HPDE6-E6E7 (cell line): Measurements from ENCODE around the gene SLC48A1.

Experiments
- DNase-seq: peaks from one replicate; pipeline ENCODE4 v3.0.0; 2011; ENCODE audit warnings: missing footprints; ENCODE audit errors: extremely low spot score

SLC48A1 gene

DNA sequence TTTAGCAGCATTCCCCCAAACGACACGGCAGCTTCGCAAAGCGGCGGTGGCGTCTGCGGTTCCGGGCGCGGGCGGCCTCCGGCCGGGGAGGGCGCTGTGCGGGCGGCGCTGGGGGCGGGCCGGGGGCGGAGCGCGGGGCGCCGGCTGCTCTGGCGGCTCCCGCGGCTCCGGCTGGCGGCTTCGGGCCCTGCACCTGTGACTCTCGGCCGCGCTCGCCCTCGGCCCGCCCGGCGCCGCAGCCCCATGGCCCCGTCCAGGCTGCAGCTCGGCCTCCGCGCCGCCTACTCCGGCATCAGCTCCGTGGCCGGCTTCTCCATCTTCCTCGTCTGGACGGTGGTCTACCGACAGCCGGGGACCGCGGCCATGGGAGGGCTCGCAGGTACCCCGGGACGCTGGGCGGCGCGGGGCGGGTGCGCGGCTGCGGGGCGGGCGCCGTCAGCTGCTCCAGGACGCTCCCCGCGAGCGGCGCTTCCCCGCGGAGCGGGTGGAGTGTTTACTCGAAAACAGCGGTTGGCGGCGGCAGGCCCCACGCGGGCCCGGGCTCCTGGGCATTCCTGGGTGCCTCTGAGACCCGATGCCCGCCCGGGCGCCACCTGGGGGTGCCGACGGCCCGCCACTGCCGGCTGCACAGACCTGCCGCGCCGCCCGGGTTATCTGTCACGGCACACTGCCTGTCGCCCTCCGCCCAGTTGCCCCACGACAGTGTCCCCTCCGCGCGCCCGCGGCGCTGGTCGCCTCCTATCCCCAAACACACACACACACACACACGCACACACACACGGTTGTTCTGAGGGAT is at the start of gene SLC48A1:
Gene SLC48A1 (plus strand): TSS at position 177 of the 796 bp plus-strand sequence. CDS start 67 bp downstream, at position 244.
- DNase-seq: peak; percentile 92

DNA sequence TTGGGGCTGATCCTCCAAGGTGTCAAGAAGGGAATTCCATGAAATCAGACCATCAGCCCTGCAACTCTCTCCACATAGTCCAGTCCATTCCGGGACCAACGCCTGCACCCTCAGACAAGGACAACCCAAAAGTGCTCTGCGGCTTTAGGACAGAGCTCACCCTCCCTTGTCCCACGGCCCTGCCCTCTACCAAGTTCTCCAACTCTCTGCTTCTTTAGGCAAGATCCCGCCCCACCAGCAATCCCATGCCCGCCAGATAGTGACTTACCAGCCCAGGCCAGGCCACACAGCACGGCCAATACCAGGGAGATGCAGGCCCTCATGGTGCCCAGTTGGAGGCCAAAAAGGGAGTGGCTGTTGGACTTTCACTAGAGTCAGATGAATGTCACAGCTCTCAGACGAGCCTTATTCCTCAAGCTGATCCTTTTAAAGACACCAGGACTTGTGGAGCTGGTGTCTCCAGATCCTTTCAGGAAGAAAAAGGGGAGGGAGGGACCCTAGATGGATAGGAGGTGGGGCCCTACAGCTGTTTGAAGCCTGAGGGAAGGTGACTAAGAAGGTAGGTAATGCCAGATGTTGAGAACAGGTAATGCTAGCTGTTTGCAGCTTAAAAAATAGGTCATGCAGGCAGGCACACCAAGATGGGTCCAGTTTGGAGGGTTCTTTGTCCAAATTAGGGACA is 47.8 kb upstream of the SLC48A1 start, which contains the start of gene ENDOU:
Gene ENDOU (minus strand): TSS at position 400 of the 682 bp plus-strand sequence. CDS start 77 bp downstream, at position 323.
- DNase-seq: no peak

DNA sequence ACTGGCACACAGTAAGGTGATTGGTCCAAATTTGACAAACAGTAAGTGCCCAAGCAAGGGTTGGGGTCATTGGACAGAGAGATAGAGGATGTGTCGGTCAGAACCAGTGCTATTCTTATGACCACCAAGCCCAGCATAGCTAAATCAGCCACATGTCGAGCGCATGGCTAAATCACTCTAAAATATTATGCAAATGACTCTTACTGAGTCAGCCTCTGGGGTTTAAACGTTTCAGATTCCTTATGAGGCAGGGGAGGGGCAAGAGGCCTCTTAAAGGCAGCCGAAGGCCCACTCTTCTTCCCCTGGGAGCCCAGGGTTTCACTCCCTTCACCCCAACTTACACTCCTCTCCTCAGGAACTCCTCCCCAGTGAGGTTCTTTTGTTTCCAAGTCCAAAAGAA is 47.1 kb upstream of the SLC48A1 start:
- DNase-seq: no peak

DNA sequence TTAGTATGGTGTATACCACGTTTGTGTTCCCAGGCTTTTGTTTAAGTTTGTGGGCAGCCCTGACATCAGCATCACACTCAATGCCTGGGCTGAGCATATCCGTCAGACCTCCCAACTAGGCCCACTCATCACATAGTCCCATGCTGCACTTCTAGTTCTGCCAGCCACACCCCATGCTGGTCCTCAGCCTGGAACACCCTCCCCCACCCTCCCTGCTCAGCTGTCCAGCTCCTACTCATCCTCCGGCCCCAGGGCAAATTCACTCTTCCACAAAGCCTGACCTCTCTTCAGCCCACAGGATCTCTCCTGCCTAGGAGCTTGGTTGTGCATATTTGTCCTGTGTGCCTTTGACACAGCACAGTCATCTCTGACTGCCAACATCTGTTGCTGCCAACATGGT is 43.8 kb upstream of the SLC48A1 start:
- DNase-seq: no peak

DNA sequence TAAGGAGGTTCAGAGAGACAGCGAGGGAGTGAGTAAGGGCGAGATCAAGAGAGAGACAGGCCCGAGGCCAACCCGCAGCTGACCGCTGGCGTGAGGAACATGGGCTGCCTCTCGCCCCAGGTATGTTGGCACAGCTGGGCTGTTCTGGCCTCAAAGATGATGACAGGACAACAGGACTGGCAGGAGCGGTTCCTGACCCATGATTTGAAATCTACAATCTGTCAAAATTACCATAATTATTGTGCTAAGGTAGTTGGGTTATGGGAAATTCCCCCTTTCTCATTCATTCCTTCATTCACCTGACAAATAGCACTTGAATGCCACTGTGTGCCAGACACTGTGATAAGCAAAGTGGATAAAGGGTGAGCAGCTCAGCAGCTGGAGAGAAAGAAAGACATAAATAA is 42.7 kb upstream of the SLC48A1 start:
- DNase-seq: no peak

DNA sequence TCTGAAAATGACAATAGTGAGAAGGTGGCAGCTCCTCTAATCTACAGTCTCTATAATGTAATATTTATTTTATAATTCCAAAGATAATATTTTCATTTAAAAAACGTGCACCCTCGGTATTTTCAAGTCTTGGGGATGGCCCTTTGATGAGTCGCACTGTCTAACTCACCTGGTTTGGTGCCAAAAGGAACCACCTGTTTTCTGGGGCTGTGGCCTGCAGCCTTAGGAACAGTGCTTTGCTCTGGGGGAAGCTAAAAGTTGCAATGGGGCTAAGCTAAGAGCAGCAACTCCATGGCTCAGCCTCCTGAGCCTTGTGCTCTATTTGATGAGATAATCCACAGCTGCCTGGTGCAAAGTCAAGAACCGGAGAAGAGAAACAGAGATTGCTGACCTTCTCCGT is 41.3 kb upstream of the SLC48A1 start:
- no peak for DNase-seq

DNA sequence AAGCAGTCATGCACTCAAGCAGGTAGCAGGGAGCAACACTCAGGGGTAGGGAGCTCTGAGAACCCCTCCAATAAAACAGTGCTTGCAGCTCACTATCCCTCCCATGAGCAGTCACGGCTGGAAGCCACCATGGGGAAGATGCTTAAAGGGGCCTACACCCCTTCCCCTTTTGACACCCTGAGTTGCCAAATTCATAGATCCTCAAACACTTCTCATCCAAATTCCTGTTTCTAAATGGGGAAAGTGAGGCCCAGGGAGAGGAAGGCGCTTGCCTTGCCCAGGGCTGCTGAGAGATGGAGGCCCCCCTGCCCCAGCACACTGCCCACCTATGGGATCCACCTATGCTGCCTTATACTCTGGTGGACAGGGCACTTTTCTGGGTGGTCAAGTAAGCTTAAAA is 40.5 kb upstream of the SLC48A1 start:
- no peak for DNase-seq

DNA sequence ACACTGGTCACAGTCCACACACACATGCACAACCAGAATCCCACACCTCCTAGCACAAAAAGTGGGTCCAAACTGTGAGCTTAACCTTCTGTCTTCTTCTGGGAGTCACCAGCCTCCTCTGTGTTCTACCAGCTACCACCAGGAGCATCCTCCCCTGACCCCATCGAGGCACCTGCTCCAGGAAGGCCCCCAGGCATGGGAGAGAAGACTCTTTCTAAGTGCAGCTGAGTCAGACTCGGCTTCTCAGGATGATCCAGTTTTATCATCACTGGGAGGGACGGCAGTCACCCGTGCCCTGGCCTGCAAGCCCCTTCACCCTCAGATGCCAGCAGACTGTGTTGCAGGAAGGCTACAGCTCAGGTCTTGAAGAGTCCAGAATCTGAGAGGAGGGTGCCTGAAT is 39.9 kb upstream of the SLC48A1 start:
- no peak for DNase-seq

DNA sequence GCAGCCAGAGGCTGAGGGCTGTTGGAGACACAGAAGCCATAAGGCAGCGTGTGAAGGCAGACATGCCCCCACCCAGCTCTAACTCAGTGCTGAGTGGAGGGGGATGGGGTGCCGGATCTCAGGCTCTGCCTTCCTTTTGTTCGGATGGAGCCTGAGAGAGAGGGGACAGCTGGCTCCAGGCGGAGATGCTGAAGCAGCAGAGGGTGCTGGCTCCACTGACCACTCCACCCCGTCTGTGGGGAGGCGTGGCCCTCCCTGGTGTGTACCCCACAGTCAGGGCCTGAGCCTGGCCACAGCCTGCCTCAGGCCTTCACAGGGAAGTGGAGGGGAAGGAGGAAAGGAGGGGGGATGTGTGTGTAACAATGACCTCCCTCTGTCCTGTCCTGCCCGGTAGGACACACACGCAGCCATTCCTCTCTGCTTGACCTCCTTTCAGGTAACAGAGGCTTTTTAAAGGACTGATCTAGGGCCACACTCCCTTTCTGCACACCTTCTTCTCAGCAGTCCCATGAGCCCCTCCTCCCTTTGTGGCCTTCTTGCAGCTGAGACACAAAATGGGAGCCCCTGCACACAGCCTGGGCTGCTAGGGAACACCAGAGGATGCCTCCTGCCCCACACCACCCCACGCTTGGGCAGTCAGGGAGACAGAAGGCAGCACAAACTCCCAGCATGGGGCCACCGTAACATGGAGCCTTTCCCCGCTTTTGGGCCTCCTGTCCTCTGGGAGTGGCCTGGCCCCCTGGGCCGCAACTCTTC is 38.1 kb upstream of the SLC48A1 start:
- no peak for DNase-seq

DNA sequence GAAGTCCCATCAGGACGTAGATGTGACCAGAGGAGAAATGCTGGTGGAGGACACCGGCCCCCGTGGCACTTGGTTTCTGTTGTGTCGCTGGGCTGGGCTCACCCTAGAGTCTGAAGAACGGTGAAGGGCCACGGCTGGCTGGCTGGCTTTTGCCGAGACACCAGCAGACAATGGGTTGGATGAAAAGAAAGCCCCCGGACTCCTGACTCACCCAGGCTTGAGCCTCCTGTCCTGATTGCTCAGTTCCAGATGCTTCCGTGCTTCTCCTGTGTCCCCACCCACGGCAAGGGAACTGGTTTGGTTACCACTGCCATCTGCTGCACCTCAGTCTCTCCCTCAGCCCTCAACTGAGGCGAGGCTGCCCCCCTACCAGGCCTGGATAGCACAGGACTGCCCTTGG is 37.4 kb upstream of the SLC48A1 start:
- no peak for DNase-seq

DNA sequence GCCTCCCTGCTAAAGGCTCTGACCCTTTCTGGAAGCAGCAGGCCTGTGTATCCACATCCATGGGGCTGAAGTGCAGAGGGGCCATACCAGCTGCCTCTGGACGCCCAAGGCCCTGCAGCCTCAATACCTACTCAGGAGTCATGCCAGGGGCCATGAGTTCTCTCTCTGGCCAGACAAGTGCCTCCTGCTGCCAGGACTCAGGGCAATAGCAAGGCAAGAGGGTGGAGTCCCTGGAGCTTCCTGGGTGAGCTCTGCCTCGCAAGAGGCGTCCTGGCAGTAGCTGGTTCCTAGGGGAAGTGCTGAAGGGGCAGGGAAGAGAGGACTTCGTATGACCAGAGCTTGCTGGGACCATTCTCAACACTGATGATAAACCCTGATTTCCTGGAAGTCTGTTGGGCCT is 36.8 kb upstream of the SLC48A1 start:
- no peak for DNase-seq

DNA sequence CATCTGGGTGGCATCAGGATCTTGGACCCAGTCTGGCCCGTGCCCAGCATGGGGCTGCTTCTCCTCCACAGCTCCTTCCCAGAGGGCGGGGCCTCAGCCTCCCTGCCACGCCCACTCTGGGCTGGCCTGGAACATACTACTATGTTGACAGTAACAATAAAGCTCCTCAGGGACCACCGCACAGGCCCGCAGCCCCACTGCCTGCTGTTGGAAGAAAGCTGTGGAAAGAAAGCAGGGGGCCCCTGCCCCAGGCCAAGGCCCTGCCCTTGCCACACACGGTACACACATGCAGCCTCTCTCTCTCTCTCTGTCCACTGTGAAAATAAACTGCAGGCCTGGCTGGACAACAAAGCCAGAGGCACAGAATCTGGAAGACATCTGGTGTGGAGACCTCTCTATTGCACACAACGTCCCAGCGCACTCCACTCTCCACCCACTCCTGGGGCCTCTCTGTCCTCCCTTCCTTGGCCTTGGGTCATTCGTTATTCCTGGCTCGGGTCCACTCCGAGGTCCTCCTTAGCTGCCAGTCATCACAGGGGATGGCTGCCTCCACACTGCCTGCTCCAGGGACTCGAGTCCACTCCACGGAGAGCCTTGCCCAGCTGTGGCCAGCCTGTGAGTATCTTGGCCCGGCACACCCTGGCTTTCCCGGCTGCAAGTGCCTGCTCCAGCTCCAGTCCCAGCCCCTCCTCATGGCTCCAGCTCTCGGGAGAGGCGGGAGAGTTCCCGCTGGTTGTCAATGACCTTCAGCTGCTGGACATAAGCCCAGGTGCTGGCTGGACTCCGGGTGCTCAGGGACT is 36.0 kb upstream of the SLC48A1 start:
- no peak for DNase-seq

DNA sequence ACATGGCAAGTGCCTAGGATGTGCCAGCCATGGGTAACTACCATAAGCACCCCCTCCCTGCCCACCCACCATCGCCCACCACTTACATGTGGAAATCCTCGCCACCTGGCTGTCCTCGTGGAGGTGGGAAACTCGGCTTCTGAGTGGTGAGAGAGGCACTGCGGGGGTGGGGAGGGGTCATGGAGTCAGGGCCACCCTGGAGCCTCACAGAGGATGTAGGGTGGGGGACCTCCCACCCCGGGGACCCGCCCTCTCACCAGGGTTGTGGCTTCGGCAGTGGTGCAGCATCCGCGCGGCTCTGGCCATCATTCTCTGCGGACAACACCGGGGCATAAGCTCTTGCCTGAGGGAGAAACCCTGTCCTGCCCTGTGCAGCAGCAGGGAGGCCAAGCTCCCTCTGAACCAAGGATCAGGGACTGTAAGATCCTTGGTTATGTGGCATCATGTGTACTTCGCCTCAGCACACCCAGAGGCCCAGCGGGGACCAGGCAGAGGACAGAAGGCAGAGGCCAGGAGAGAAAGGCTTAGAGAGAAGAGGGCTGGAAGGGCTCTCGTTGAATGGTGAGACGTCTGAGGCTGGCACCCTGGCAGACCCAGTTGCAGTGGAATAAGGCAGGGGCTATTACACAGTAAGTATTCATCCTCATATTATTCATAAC is 35.0 kb upstream of the SLC48A1 start:
- DNase-seq: no peak

DNA sequence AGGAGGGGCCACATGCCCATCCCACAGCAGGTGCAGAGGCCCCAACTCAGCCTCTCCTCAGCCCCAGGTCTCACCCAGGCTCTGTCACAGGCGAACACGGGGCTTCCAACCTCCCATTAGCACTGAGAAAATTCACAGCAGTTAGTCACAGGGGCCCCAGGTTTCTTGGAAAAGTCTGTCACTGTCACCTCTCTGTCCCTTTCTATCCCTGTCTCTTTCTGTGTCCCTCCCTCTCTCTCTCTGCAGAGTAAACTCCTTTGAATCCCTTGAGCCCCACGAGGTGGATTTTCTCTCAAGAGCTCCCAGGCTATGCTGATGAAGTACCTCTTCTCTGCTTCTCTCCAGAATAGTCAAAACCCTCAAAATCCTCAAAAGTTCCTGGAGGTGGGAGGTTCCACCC is 33.7 kb upstream of the SLC48A1 start:
- DNase-seq: no peak

DNA sequence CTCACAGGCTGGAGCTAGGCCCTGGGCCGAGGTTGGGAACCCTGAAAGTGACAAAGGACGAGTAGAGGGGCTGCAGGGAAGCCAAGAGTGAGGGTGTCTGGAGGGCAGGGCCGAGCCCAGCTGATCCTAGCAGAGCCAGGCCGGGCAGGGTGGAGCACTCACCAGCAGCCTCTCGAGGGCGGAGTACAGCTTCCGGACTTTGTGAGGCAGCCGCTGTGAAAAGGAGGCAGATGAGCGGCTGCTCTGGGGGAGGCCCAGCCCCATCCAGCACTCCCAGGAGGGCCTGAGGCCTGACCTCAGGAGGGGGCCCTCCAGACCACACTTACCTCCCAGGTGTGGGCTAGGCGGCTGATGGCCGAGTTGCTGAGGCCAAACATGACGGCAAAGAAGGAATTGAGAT is 33.1 kb upstream of the SLC48A1 start:
- DNase-seq: no peak

DNA sequence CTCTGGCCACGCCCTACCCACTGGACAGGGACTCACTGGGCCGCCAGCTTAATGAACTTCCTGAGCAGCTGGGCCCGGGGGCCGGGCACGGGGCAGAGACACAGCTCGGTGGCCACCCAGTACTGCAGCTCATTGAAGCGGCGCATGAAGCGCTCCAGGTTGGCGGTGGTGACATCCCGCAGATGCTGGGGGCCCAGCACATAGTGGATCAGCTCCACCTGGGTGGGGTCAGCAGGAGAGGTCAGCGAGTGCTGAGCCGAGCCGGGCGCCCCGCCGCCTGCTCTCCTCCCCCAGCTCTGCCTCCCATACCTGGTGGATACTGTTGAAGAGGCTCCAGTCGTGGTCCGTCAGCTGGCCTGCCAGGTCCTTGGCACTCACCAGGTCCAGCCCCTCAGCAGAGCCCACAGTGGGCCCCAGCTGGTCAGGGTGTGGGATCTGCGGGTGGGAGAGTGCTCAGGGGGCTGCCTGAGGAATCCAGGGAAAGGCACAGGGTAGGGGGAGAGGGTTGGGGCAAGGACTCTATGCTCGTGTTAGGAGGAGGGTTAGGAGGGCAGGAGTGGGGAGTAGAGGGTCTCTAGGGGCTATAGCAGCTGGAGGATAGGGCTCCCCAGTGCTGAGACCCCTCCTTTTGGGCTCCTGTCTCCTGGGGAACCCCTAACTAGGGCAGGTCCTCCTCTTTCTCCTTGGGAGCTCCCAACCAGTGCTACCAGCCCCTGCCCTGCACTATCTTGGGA is 32.3 kb upstream of the SLC48A1 start:
- no peak for DNase-seq

DNA sequence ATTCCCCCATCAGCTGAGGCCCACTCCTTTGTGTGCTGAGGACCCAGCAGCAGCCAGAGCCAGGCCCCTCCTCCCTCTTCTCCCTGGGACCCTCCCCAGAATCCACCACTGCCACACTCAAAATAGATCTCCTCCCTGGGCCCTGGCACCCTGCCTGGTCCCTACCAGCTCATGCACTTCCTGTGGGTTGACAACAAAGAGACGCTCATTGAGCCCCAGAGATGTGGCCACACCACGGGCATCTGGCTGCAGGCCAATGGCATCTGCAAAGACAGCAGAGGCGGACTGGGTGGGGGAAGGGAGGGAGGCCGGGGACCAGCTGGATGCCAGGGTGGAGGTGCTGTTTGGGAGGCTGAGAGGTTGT is 31.7 kb upstream of the SLC48A1 start:
- no peak for DNase-seq

DNA sequence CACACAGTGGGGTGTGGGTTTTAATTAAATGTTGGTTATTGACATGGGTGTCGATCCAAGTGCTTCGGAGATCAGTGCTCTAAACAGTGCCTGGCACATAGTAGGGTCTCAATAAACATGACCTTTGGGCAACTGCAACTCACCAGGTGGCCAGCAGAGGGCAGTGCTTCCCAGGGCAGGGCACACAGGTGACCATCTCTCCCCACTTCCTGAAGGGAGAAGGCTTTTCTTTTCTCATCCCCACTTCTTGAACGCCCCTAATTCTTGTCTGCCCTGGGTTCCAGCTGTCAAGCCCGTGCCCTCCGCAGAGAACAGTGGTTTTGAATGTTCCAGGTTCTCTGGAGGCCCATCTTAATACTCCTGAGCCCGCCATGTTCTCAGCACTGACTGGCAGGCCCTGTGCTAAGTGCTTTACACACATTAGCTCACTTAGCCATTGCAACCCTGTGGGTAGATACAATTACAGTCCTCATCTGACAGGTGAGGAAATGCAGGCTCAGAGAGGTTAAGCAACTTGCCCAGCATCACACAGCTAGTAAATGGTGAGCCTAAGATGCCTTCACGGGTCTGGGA is 30.7 kb upstream of the SLC48A1 start:
- no peak for DNase-seq

DNA sequence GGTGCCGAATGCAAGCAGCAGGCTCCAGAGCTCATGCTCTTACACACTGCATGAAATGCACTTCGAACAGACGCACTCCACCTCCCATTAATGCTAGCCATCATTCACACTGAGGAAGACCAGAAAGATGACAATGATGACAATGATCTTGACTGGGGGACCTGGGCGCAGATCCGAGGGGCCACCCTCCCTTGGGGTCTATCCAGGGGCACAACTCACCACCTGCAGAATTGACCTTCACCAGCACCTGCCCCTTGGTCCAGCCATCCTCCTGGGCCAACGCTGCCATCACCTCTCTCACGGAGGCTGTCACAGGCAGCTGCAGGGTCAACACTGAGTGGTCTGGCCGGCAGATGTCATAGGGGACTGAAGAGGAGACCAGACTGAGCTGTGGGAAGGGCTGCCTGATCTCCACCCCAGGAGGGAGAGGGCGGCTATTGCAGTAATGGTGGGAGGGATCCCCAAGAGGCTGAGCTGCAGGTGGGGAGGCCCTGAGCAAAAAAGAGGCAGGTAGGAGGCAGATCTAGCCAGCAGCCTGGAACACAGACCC is 29.7 kb upstream of the SLC48A1 start:
- no peak for DNase-seq
